GM21576 (cell line): Measurements from ENCODE around the gene CD300C.
"Not testable (repeated sequence)": the region's sequence is repeated elsewhere in the genome, so short reads cannot be mapped to it uniquely, and the experiment has no call there.

Source experiments
- ATAC-seq: cut with Tn5 transposase; IDR thresholded peaks from one replicate; pipeline ENCODE4 v1.9.1; 2021; ENCODE audit warnings: mild to moderate bottlenecking, moderate library complexity; ENCODE audit not compliant: unreplicated experiment

Gene CD300C

DNA sequence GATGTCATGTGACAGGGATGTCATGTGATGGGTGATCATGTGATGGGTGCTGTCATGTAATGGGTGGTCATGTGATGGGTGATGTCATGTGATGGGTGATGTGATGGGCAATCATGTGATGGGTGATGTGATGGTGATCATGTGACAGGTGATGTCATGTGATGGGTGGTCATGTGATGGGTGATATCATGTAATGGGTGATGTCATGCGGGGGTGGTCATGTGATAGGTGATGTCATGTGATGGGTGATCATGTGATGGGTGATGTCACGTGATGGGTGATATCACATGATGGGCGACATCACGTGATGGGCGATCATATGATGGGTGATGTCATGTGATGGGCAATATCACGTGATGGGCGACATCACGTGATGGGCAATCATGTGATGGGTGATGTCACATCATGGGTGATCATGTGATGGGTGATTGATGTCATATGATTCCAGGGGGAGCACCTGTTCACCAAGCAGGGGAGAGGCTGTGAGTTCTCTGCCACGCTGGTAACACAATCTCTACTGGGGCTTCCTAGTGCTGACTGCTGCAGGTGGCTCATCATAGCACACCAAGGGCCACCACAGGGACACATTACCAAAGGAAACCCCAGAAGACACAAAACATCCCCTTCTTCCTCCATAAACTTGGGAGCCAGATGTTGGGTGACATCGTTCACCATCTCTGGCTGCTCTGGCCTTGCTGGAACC lies 31.1 kb downstream of the CD300C start:
- ATAC-seq: no peak

DNA sequence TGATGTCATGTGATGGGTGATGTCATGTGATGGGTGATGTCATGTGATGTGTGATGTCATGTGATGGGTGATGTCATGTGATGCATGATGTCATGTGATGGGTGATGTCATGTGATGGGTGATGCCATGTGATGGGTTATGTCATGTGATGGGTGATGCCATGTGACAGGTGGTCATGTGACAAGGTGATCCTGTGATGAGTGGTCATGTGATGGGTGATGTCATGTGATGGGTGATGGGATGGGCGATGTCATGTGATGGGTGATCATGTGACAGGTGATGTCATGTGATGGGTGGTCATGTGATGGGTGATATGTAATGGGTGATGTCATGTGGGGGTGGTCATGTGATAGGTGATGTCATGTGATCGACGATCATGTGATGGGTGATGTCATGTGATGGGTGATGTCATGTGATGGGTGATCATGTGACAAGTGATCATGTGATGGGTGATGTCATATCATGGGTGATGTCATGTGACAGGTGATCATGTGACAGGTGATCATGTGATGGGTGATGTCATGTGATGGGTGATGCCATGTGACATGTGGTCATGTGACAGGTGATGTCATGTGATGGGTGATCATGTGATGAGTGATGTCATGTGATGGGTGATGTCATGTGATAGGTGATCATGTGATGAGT lies 31.8 kb downstream of the CD300C start:
- ATAC-seq: no peak

DNA sequence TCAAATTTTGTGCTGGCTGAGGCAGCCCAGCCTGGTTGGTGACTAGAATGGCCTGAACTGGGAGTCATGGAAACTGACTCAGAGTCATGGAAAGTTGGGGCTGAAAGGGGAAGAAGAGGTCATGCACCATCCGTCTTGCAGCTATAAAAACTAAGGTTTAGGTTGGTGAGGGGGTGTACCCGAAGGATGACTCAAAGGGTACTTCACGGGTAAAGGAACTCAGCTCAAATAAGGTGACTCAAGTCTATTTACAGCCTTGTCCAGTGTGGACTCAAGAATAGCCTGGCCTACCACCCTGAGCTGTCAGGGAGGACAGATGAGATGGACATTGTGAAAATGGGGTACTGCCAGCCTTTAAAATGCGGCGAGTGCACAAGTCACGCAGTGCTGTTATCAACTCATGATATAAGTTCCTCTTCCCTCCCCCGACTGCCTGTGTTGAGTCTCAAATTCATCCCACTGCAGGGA lies 33.3 kb downstream of the CD300C start:
- peak; percentile 62 for ATAC-seq

GRCh38 chr17:74512036-74512435 lies 33.9 kb downstream of the CD300C start:
- ATAC-seq: no peak

DNA sequence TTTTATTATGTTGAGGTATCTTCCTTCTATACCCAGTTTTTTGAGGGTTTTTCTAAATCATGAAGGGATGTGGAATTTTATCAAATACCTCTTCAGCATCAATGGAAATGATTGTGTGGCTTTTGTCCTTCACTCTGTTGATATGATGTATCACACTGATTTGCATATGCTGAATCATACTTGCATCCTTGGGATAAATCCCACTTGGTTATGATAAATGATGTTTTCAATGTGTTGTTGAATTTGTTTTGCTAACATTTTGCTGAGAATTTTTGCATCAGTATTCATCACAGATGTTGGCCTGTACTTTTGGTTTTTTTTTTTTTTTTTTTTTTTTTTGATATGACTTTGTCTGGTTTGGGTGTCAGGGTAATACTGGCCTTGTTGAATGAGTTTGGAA lies 37.8 kb downstream of the CD300C start:
- no peak for ATAC-seq

- ATAC-seq: not testable (repeated sequence)
These were observed 42.0 kb downstream of the CD300C start for GRCh38 chr17:74503949-74504348.

DNA sequence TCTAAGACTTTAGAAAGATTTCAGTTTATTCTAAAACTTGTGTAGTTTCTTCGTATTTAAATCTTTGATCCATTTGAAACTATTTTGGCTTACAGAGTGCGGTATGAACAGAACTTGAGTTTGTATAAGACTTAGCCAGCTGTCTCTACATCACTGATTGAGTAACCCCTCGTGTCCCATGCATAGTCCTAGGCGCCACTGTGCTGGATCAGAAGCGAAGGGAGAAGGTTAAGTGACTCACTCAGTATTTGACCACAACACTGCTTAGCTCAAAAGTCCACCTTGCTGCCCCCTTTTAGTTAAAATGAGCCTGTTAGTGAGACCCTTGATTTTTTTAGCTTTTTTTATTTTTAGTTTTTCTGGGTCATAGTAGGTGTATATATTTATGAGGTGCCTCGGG lies 43.1 kb downstream of the CD300C start:
- no peak for ATAC-seq

DNA sequence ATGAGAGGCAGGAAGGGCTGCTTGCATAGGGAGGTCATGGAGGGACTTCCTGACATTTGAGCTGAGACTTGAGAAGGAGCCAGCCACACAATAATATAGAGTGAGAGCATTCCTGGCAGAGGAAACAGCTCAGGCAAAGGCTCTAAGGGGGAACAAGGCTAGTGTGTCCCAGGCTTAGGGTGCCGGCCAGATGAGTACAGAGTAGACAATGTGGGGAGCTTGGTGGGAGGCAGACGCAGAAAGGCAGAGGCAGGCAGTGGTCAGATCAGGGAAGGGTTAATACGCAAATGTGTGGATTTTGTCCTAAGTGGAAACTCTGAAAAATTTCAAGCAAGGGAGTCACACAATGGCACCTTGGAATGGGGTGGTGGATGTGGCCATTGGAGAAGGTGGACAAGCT lies 45.9 kb downstream of the CD300C start:
- ATAC-seq: no peak

GRCh38 chr17:74497471-74497870 lies 48.4 kb downstream of the CD300C start:
- ATAC-seq: no peak

DNA sequence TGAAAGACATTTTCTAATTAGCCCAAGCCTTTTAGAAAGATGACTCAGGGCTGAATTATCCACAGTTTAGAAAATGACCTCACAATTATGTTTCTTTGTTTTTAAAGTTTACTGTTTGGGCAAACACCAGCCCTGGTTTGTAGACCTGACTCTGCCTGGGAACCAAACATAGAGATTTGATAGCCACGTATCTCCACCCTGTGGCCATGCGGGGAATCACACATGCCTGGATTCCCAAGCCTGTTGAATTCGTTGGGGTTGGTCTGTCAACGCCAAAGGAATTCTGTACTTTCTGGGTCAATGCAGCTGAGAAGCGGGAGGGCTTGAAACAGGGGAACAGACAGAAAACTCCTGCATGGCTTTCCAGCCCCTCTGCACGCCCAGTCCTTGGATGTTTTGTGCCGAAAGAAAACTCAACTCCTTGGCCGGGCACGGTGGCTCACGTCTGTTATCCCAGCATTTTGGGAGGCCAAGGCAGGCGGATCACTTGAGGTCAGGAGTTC lies 52.5 kb downstream of the CD300C start:
- ATAC-seq: no peak

GRCh38 chr17:74491626-74492025 lies 54.3 kb downstream of the CD300C start:
- ATAC-seq: no peak
